C4-2B (cell line): ENCODE measurements around the gene C21orf91.

ENCODE experiments used
- ZFX ChIP-seq: fragments of 450-650 bp; IDR thresholded peaks from 2 replicates; pipeline ENCODE4 v1.6.1; 2017
- TF ChIP-seq, protein P1 (sequence below): fragments of 450-650 bp; conservative IDR thresholded peaks from 2 replicates; pipeline ENCODE4 v1.5.1; 2017; ENCODE audit warnings: mild to moderate bottlenecking

DNA sequence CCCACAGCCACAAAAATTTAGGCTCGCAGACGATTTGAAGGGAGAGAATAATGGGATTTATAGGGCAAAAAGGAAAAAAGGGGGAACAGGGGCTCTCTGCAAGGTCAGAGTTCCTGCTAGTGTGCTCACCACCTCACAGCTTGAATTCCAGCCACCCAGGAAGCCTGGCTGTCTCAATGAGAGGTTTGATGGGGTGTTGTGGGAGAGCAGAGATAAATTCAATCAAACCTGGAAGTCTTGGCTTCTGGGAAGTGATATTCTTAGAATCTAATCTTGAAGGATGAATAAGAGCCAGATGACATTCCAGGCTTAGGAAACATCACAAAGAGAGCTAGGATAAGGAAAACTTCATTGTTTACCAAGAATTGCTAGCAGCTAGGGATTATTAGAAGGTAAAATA, 47.4 kb upstream of the C21orf91 start:
- TF ChIP-seq, protein P1, sequence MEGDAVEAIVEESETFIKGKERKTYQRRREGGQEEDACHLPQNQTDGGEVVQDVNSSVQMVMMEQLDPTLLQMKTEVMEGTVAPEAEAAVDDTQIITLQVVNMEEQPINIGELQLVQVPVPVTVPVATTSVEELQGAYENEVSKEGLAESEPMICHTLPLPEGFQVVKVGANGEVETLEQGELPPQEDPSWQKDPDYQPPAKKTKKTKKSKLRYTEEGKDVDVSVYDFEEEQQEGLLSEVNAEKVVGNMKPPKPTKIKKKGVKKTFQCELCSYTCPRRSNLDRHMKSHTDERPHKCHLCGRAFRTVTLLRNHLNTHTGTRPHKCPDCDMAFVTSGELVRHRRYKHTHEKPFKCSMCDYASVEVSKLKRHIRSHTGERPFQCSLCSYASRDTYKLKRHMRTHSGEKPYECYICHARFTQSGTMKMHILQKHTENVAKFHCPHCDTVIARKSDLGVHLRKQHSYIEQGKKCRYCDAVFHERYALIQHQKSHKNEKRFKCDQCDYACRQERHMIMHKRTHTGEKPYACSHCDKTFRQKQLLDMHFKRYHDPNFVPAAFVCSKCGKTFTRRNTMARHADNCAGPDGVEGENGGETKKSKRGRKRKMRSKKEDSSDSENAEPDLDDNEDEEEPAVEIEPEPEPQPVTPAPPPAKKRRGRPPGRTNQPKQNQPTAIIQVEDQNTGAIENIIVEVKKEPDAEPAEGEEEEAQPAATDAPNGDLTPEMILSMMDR: no peak
- TF ChIP-seq ZFX: no peak
